Activated CD4-positive, alpha-beta memory T cell treated with anti-CD3 and anti-CD28 coated beads, Interleukin-2, amount 10 ng/mL, durations not matched to agents 7 days and 5 days (primary cell): Measurements from ENCODE around the gene FAAH. TPM values are rescaled to one million over a fixed set of nuclear protein-coding genes. Genes with fewer than 3 reads are reported as not detected.
A peak's percentile ranks its signal among the peaks of the same experiment; 100 is the strongest.

Experiments used
- CTCF ChIA-PET: fragments of 350-600 bp; sonication (Branson Sonifier 250); formaldehyde crosslinking; loops from one replicate; lab custom pipeline; 2021; ENCODE audit warnings: antibody characterized with exemption, inconsistent platforms; lab: Charles Lee
- POLR2A ChIA-PET: fragments of 350-600 bp; sonication (Branson Sonifier 250); formaldehyde crosslinking; loops from one replicate; lab custom pipeline; 2021; ENCODE audit warnings: antibody characterized with exemption; lab: Charles Lee
- DNase-seq: peaks from one replicate; pipeline ENCODE4 v3.0.0-alpha.2; 2020
- H3K27ac Mint-ChIP-seq: one replicate; pipeline ENCODE4 v1.8.0; 2021; ENCODE audit warnings: mild to moderate bottlenecking, mixed read lengths
- H3K27me3 Mint-ChIP-seq: one replicate; pipeline ENCODE4 v1.8.0; 2021; ENCODE audit warnings: mixed read lengths
- H3K36me3 Mint-ChIP-seq: one replicate; pipeline ENCODE4 v1.8.0; 2021; ENCODE audit warnings: low read depth, mixed read lengths
- H3K4me1 Mint-ChIP-seq: one replicate; pipeline ENCODE4 v1.8.0; 2021; ENCODE audit warnings: mixed read lengths
- H3K4me3 Mint-ChIP-seq: one replicate; pipeline ENCODE4 v1.8.0; 2021; ENCODE audit warnings: mild to moderate bottlenecking, mixed read lengths
- H3K9me3 Mint-ChIP-seq: one replicate; pipeline ENCODE4 v1.8.0; 2021; ENCODE audit warnings: mixed read lengths
- total RNA-seq, 2 experiments: library from RNA; stranded (reverse); gene quantifications; one replicate each; pipeline ENCODE4 v1.2.3, GENCODE V29; 2021

The FAAH gene
- total RNA-seq, 2 experiments from 2014 or later = 4.0 to 4.3 TPM

DNA sequence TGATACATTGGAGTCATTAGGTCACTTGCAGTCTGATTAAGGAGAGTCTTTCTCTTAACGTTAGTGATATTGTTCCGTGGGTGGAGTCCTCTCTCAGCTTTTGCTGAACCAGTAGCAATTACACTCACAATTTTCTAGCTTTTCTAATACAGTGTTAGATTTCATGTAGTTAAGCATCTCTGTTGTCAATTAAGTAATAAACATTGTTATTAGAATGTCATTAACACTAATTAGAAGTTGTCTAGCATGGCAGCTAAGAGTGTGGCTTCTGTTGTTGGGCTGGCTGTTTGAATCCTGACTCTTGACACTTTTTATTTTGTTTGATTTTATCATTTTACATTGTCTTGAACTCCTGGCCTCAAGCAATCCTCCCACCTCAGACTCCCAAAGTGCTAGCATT, 33.4 kb downstream of the FAAH start:
- H3K4me3 Mint-ChIP-seq = no peak overlapping the region
- peaks cover 4% of the 10 kb centered on the region for H3K27me3 Mint-ChIP-seq
- DNase-seq = no peak
- no peaks in the 10 kb centered on the region for H3K9me3 Mint-ChIP-seq
- no peak overlapping the region for H3K27ac Mint-ChIP-seq
- ChIA-PET CTCF (interaction anchor here (0.7 to 3.3 kb wide), 4 partner anchors 14 to 746 kb away, joined by 3 to 13 read pairs (median 4); a partner anchor contains a TSS), POLR2A (no interaction called here)
- no peaks in the 10 kb centered on the region for H3K36me3 Mint-ChIP-seq
- peaks cover 17% of the 10 kb centered on the region for H3K4me1 Mint-ChIP-seq

DNA sequence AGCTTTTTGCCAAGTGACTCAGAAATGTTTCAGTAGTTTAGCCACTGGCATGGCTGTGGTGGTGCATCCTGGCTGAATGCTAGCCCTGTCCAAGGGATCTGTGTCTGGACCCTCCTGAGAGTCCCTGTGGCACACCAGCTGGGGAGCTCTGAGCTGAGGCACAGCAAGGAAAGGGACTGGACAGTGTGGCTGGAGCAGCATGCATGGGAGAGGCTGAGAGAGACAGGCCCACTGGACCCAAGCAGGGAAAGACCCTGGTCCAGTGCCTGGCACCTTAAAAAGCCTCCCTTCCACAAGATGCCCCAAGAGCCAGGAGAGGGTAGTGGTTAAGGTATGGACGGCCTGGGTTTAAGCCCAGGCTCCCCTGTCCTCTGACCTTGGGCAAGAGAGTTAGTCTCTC, 35.3 kb downstream of the FAAH start:
- peaks cover 4% of the 10 kb centered on the region for H3K27me3 Mint-ChIP-seq
- no peaks in the 10 kb centered on the region for H3K36me3 Mint-ChIP-seq
- POLR2A ChIA-PET = no interaction called here
- peaks cover 7% of the 10 kb centered on the region for H3K4me1 Mint-ChIP-seq
- no peak for DNase-seq
- no peak overlapping the region for H3K27ac Mint-ChIP-seq
- CTCF ChIA-PET = no interaction called here
- H3K9me3 Mint-ChIP-seq = no peaks in the 10 kb centered on the region
- no peak overlapping the region for H3K4me3 Mint-ChIP-seq

DNA sequence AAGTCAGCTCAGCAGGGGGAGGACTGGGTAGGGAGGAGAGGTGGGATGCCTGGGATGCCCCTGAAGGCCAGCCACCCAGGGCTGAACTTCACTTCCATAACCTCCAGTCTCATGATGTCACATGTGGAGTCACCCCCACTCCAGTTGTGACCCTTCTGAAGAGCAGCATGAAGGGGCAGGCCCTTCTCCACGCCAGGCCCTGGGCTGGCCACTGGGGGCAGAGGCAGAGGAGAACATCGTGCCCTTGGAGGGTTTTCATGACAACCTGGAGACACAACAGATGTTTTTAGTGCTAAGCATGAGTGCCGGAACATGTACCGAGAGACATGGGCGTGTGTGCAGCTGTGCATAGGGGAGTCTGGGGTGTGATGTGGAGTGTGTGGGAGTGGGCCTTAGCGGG, 37.6 kb downstream of the FAAH start:
- POLR2A ChIA-PET = no interaction called here
- no peaks in the 10 kb centered on the region for H3K9me3 Mint-ChIP-seq
- H3K4me3 Mint-ChIP-seq = no peak overlapping the region
- H3K27ac Mint-ChIP-seq = no peak overlapping the region
- no peaks in the 10 kb centered on the region for H3K4me1 Mint-ChIP-seq
- DNase-seq = no peak
- CTCF ChIA-PET = interaction anchor here (1.0 to 2.7 kb wide), 2 partner anchors 14 to 24 kb away, joined by 3 to 11 read pairs; no protein-coding TSS in a partner anchor
- H3K36me3 Mint-ChIP-seq = no peaks in the 10 kb centered on the region
- H3K27me3 Mint-ChIP-seq = peaks cover 2% of the 10 kb centered on the region

DNA sequence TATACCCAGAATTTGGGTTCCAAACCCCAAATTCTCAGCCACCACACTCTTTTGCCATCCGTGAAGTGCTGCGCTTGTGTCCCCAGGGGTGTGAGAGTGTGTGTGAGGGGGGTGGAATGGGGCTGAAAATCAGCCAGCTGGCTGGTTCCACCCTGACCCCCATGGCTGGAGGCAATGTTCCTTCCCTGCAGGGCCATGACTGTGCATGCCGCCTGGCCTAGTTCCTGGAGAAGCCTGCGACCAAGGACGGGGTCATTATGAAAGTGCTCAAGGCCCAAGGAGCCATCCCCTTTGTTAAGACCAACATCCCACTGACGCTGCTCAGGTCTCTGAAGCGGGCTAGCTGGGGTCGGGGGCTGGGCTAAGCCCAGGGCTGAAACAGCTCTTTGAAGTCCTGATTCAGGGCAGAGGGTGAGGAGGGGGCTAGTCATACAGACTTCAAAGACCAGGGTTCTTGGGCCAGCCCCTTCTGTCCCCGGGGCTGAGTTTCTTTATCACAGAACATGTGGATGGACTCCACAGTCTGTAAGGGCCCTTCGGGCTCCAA, 38.7 kb downstream of the FAAH start:
- DNase-seq = no peak
- POLR2A ChIA-PET = no interaction called here
- H3K36me3 Mint-ChIP-seq = no peaks in the 10 kb centered on the region
- H3K27ac Mint-ChIP-seq = no peak overlapping the region
- H3K4me1 Mint-ChIP-seq = no peaks in the 10 kb centered on the region
- H3K4me3 Mint-ChIP-seq = no peak overlapping the region
- H3K27me3 Mint-ChIP-seq = peaks cover 2% of the 10 kb centered on the region
- no peaks in the 10 kb centered on the region for H3K9me3 Mint-ChIP-seq
- CTCF ChIA-PET = interaction anchor here (1.2 to 2.7 kb wide), 5 partner anchors 9 to 29 kb away, joined by 3 to 11 read pairs (median 3); no protein-coding TSS in a partner anchor

DNA sequence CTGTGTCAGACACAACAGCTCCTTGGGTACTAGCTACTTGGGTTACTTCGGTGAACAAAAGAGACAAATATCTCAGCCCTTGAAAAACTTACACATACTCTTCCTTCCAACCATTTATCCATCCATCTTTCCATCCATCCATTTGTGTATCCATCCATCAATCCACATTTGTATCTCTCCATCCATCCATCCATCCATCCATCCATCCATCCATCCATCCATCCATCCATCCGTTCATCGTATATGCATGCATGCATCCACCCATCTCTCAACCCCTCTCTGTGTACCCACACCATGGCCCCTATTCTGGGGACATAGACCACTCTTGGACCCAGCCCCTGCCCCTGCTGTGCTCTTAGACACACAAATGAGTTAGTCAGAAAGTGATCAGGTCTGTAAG, 40.2 kb downstream of the FAAH start:
- Mint-ChIP-seq H3K27ac (no peak overlapping the region), H3K27me3 (peaks cover 2% of the 10 kb centered on the region), H3K4me3 (no peak overlapping the region), H3K9me3 (no peaks in the 10 kb centered on the region), H3K36me3 (no peaks in the 10 kb centered on the region), H3K4me1 (no peaks in the 10 kb centered on the region)
- DNase-seq = no peak
- POLR2A ChIA-PET = no interaction called here
- CTCF ChIA-PET = interaction anchor here (0.7 to 2.7 kb wide), 5 partner anchors 8 to 93 kb away, joined by 3 to 11 read pairs (median 7); no protein-coding TSS in a partner anchor

DNA sequence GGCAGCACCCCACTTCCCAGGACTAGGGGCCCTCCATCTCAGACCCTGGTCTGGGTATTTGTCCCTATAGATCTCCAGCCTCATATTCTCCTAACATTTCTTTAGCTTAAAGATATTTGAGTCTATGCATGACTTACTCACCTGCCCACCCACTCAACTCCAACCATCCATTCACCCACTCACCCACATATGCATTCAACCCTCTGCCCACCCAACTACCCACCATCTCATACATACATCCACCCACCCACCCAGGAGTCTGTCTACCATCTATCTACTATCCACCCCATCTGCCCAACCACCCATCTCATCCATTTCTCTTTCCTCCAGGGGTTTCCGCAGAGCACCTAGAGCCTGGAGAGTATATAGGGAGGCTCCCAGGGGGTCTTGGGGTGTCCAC, 42.7 kb downstream of the FAAH start:
- POLR2A ChIA-PET = no interaction called here
- no peak for DNase-seq
- no peak overlapping the region for H3K4me3 Mint-ChIP-seq
- H3K4me1 Mint-ChIP-seq = no peaks in the 10 kb centered on the region
- peaks cover 2% of the 10 kb centered on the region for H3K27me3 Mint-ChIP-seq
- H3K9me3 Mint-ChIP-seq = no peaks in the 10 kb centered on the region
- H3K36me3 Mint-ChIP-seq = no peaks in the 10 kb centered on the region
- CTCF ChIA-PET = interaction anchor here (1.1 kb wide), 1 partner anchor 10 kb away, joined by 3 read pairs; no protein-coding TSS in a partner anchor
- no peak overlapping the region for H3K27ac Mint-ChIP-seq

DNA sequence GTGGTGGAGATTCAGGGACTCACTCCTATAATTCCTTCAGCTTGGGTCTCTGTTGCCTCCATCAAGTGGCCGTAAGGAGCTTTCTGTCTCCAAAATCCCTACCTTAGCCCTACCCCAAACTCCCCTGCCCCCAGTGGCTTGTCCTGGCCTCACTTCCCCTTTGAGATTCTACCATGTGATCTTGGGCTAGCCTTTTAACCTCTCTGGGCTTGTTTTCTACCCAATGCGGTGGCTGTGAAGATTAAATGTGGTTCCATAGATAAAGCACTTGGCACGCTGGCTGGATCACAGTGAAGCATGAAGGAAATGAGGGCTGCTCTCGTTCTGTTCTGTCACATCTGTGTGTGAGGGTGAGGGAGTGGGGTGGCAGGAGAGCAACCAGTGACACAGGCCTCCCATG, 43.6 kb downstream of the FAAH start:
- POLR2A ChIA-PET = no interaction called here
- H3K27me3 Mint-ChIP-seq = peaks cover 2% of the 10 kb centered on the region
- no peaks in the 10 kb centered on the region for H3K36me3 Mint-ChIP-seq
- no peak for DNase-seq
- CTCF ChIA-PET = interaction anchor here (0.6 to 1.1 kb wide), 2 partner anchors 9 to 811 kb away, joined by 3 to 4 read pairs; no protein-coding TSS in a partner anchor
- no peaks in the 10 kb centered on the region for H3K9me3 Mint-ChIP-seq
- peaks cover 6% of the 10 kb centered on the region for H3K4me1 Mint-ChIP-seq
- no peak overlapping the region for H3K4me3 Mint-ChIP-seq
- H3K27ac Mint-ChIP-seq = no peak overlapping the region

DNA sequence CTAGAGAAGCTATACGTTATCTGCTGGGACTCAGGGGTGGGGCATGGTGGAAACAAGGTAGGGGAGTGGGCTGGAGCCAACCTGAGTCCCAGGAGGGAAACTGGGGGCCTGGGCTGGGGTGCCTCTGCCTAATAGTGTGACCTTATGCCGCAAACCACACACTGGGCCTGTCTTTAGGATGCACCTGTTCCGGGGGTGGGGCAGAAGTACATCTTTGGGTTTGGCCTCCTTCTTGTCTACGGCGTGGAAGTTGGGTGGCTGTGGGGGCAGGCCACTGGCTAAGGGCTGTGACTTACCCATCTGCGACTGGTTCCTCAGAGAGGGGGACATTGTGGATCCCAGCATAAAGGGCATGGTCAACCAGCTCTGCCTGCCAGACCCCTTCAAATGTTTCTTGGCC, 44.2 kb downstream of the FAAH start:
- CTCF ChIA-PET = interaction anchor here (1.1 to 1.8 kb wide), 3 partner anchors 9 to 12 kb away, joined by 3 to 4 read pairs (median 3); no protein-coding TSS in a partner anchor
- Mint-ChIP-seq H3K27ac (no peak overlapping the region), H3K4me1 (peaks cover 9% of the 10 kb centered on the region), H3K36me3 (no peaks in the 10 kb centered on the region), H3K4me3 (no peak overlapping the region), H3K9me3 (no peaks in the 10 kb centered on the region), H3K27me3 (peaks cover 2% of the 10 kb centered on the region)
- no peak for DNase-seq
- POLR2A ChIA-PET = no interaction called here

DNA sequence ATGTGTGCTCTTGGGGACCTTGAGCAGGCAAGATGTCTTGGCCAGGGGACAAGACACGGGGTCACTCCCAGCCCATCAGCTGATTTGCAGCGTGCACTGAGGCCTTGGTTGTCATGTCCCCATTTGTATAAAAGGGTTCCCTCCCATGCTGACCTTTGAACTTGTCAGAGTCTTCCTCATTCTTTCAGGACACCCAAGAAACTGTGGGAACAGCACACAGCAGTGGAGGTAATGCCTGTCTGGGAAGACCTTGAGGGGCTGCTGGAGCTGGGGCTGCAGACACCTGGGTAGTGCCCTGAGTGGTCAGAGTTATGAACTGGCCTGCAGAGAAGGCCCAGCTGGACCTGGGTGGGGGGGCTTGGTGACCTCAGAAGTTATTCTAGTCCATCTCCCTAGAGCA, 46.4 kb downstream of the FAAH start:
- Mint-ChIP-seq H3K4me3 (no peak overlapping the region), H3K4me1 (peaks cover 9% of the 10 kb centered on the region), H3K27ac (no peak overlapping the region), H3K36me3 (no peaks in the 10 kb centered on the region), H3K27me3 (peaks cover 9% of the 10 kb centered on the region), H3K9me3 (no peaks in the 10 kb centered on the region)
- ChIA-PET CTCF (interaction anchor here (2.1 to 2.6 kb wide), 3 partner anchors 19 to 89 kb away, joined by 7 to 18 read pairs (median 12); no protein-coding TSS in a partner anchor), POLR2A (no interaction called here)
- no peak for DNase-seq

DNA sequence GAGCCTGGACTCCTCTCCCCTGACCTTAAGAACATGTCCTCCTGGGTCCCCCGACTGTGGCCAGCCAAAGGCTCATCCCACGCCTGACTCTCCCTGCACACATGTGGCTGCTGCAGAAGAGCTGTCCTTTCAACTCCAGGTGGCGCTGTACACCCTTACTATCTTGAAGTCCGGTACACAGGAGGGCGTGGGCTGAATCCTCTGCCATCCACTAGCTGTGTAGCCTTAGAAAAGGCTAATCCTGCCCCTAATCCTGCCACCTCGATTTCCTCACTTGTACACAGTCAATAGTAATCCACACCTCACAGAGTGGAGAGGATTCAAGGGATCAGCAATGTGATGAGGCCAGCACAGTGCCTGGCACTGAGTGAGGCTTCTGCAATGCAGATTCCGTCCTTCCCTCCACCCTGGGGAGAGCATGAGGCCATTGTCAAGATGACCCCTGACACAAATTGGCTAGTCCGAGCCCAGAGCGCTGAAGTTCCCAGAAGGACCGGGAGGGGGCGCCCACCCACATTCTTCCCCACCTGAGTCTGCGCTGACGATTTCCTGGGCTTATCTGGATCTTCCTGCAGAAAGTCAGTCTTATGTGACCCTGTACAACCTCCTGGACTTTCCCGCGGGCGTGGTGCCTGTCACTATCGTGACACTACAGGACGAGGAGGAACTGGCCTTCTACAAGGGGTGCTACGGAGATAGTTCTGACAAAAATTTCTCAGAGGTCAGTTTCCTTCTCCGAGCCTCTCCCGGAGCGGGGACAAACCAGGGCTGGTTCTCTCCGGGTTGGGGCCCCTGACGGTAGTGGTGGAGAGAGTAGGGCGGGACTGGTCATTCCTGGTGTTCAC, 48.4 kb downstream of the FAAH start:
- Mint-ChIP-seq H3K36me3 (no peaks in the 10 kb centered on the region), H3K4me1 (peaks cover 13% of the 10 kb centered on the region), H3K4me3 (peak overlapping the region; percentile 78), H3K27ac (peak overlapping the region; percentile 57), H3K9me3 (no peaks in the 10 kb centered on the region), H3K27me3 (peaks cover 27% of the 10 kb centered on the region)
- POLR2A ChIA-PET = no interaction called here
- DNase-seq = peak; percentile 73
- CTCF ChIA-PET = interaction anchor here (0.6 to 5.5 kb wide), 27 partner anchors 8 to 433 kb away, joined by 3 to 89 read pairs (median 3); partner anchors contain the start of gene MOB3C

DNA sequence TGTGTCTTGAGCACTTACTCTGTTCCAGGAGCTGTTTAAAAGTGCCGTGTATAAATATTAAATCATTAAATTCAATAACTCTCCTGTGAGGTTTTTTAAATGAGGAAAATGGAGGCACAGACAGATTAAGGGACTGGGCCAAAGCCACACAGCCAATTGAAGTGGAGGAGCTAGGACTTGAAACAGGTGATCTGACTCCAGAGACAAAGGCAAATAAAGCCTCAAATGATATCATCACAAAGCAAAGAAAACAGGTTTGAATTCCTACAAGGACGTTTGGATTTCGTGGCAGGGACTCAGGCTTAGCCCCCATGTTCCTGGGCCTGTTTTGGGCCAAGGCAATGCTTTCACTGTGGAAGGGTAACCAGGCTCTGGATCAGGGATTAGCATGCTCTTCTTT, 50.3 kb downstream of the FAAH start:
- no peaks in the 10 kb centered on the region for H3K9me3 Mint-ChIP-seq
- no peak overlapping the region for H3K4me3 Mint-ChIP-seq
- ChIA-PET CTCF (interaction anchor here (0.9 to 5.5 kb wide), 3 partner anchors 38 to 84 kb away, joined by 3 to 89 read pairs (median 3); no protein-coding TSS in a partner anchor), POLR2A (no interaction called here)
- DNase-seq = no peak
- peaks cover 44% of the 10 kb centered on the region for H3K27me3 Mint-ChIP-seq
- no peaks in the 10 kb centered on the region for H3K36me3 Mint-ChIP-seq
- H3K4me1 Mint-ChIP-seq = peaks cover 25% of the 10 kb centered on the region
- no peak overlapping the region for H3K27ac Mint-ChIP-seq

DNA sequence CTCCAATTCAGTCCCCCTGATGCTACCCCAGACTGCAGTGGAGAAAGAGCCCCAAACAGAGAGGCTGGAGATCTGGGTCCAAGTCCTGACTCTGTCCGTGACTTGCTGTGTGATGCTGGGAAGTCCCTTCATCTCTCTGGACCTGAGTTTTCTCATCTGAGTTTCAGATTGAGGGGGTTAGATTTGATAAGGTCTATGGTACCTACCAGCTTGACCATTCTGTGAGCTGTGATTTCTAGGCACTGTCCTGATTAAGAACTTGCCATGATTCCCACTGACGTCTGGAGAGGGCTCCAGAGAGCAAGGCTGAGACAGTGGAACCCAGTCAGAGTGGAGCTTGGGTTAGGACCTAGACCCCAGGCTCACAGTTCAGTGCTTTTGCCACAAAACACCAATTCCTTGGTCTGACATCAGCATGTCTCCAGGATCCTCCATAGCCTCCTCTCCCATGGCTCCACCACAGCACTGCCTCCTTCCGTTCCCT, 51.7 kb downstream of the FAAH start:
- ChIA-PET CTCF (interaction anchor here (0.6 to 5.5 kb wide), 9 partner anchors 11 to 222 kb away, joined by 3 to 89 read pairs (median 5); partner anchors contain the start of gene ATPAF1), POLR2A (no interaction called here)
- no peak for DNase-seq
- Mint-ChIP-seq H3K27ac (no peak overlapping the region), H3K36me3 (no peaks in the 10 kb centered on the region), H3K27me3 (peaks cover 54% of the 10 kb centered on the region), H3K4me3 (no peak overlapping the region), H3K9me3 (no peaks in the 10 kb centered on the region), H3K4me1 (peaks cover 28% of the 10 kb centered on the region)
